ENCODE measurements around the gene CCM2.

DNA sequence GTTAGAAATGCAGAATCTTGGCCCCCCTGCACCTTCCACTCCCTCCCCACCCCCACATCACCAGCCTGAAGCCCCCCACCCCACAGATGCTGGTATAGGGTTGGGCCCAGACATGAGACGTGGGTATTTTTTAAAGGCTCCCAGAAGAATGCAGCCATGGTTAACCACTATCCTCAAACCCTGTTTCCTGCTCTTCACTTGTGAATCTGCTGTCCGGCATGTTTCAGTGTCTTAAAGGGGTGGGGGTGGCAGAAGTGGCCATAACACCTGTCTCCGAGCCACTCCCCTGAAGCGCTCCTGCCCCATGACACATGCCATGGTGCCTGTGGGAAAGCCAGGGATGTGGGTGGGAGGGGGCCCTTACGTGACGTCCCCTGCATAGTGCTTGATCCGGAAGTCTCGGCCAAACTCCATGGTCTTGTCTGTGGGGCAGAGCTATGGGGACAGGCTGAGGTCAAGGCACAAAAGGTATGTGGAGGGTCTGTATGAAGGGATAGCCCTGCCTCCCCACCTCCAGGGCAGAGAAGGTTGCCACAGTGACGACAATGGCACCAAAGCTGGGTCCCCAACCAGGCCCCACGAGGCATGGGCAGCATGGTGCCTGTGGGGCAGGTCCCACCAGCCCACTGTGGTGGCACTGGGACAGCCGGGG is 30.8 kb upstream of the CCM2 start:
- TF ChIP-seq CTCF (conservative IDR thresholded peaks at IDR 0.05) (no peak), ZFX (IDR thresholded peaks at IDR 0.05) (no peak)
